ENCODE data around the gene ERC2. TPM values are rescaled to one million over a fixed set of nuclear protein-coding genes. Genes with fewer than 3 reads are reported as not detected.

The ERC2 gene
- total and polyA plus RNA-seq, 2 of the 13 experiments (the other 11 are each of a cell fraction or from before 2014, with no cell fraction given): 0.16 to 0.22 TPM

DNA sequence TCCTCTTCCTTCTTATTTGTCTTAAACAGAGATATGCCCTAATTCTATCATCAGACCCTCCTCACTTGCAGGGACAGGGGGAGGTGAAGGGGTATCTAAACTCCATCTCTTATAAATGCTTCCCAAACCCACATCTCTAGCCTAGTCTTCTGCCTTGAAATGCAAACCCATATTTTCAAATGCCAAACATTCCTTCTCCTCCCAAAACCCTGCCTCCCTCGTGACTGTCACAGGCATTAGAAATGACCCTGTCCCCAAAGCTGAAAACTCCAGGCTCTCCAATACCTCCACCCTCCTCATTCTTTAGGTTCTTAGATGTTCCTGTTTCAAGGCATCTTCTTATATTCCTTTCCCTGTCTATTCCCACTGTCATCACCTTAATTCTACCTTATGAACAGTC lies 191.0 kb downstream of the ERC2 start:
- H3K36me3 ChIP-seq (replicated peaks in 1 of 2; ENCODE audit: control insufficient read depth in 1 of 2, insufficient read depth in 2 of 2, low read length in 2 of 2): no peaks in the 10 kb centered on the region
- TF ChIP-seq FOXJ3 (CRISPR knock-in tag; IDR thresholded peaks at IDR 0.05; ENCODE audit: borderline replicate concordance) (no peak), ELF1 (CRISPR knock-in tag; IDR thresholded peaks at IDR 0.05) (no peak), KDM6A (CRISPR knock-in tag; IDR thresholded peaks at IDR 0.05; ENCODE audit: low read depth) (no peak), ZMYM3 (CRISPR knock-in tag; IDR thresholded peaks at IDR 0.05) (no peak), RFX1 (IDR thresholded peaks at IDR 0.05) (no peak)
- TF ChIP-seq, protein P1, sequence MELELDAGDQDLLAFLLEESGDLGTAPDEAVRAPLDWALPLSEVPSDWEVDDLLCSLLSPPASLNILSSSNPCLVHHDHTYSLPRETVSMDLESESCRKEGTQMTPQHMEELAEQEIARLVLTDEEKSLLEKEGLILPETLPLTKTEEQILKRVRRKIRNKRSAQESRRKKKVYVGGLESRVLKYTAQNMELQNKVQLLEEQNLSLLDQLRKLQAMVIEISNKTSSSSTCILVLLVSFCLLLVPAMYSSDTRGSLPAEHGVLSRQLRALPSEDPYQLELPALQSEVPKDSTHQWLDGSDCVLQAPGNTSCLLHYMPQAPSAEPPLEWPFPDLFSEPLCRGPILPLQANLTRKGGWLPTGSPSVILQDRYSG (CRISPR knock-in tag; IDR thresholded peaks at IDR 0.05): no peak
- H3K4me1 ChIP-seq (ENCODE audit: insufficient read depth, low read length): no peaks in the 10 kb centered on the region
- 0% methylated on average over 1 of the region's 1 CpG for WGBS (ENCODE audit: low lambda C conversion rate)
- no peak for FAIRE-seq
- ChIA-PET POLR2A (no interaction called here), CTCF (ENCODE audit: low intra/inter-chr PET ratio, low total read pairs) (no interaction called here)
- ATAC-seq: no peak
- H3K4me2 ChIP-seq (ENCODE audit: low read depth, low read length): no peak overlapping the region
- no peaks in the 10 kb centered on the region for H4K20me1 ChIP-seq (ENCODE audit: insufficient read depth, low read length)
- BruUV-seq (replicated peaks): no TSS peak
- intact Hi-C loops (cut with micrococcal nuclease; ENCODE audit: unreplicated experiment) (no loop called here), in situ Hi-C loops (cut with HindIII; ENCODE audit: extremely low pct_ligation_motif_present, low pct_unique_long_range_greater_than_20kb) (no loop called here)
- H3K4me3 ChIP-seq (replicated peaks in 1 of 3; ENCODE audit: insufficient read depth in 1 of 3, low read depth in 2 of 3, low read length in 3 of 3): no peak overlapping the region
- no peak for DNase-seq (ENCODE audit: low spot score)
- no peaks in the 10 kb centered on the region for H3K79me2 ChIP-seq (ENCODE audit: insufficient read depth, low read length)
- H3K27ac ChIP-seq (ENCODE audit: extremely low read length, insufficient read depth, low read length): no peak overlapping the region
- no peak overlapping the region for H3K9ac ChIP-seq (ENCODE audit: insufficient read depth, low read depth, low read length)
- H3K9me3 ChIP-seq (ENCODE audit: low read length): no peaks in the 10 kb centered on the region
- H2AFZ ChIP-seq (ENCODE audit: low read length): no peak overlapping the region
- H3K27me3 ChIP-seq (ENCODE audit: control insufficient read depth in 1 of 2, insufficient read depth in 2 of 2, low read length in 2 of 2): no peaks in the 10 kb centered on the region

DNA sequence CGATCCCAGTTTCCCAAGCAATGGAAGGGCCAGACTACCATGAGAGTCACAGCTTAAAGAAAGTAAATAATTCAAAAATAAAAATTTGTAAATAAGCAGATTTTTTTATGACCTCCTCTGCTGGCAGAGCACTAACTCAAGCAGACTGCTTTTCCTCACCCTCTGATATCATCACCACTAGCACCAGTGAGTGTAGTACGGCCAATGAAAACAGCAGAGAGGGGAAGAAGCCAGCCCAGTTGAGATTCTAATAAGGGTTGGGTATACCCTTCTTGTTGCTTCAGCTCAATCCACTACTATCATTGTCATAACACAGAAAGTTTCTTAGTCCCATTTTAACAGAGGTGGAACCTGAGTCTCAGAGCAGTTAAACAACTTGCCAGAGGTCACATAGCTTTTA lies 193.1 kb downstream of the ERC2 start:
- H3K9ac ChIP-seq (ENCODE audit: insufficient read depth, low read depth, low read length): no peak overlapping the region
- no peak for FAIRE-seq
- DNase-seq (ENCODE audit: low spot score): no peak
- no peaks in the 10 kb centered on the region for H3K9me3 ChIP-seq (ENCODE audit: low read length)
- no peaks in the 10 kb centered on the region for H3K4me1 ChIP-seq (ENCODE audit: insufficient read depth, low read length)
- no peak overlapping the region for H2AFZ ChIP-seq (ENCODE audit: low read length)
- H3K79me2 ChIP-seq (ENCODE audit: insufficient read depth, low read length): no peaks in the 10 kb centered on the region
- WGBS (ENCODE audit: low lambda C conversion rate): 19% methylated on average over 2 of the region's 2 CpGs
- no TSS peak for BruUV-seq (replicated peaks)
- H3K4me2 ChIP-seq (ENCODE audit: low read depth, low read length): no peak overlapping the region
- H4K20me1 ChIP-seq (ENCODE audit: insufficient read depth, low read length): no peaks in the 10 kb centered on the region
- ChIA-PET CTCF (ENCODE audit: low intra/inter-chr PET ratio, low total read pairs) (no interaction called here), POLR2A (no interaction called here)
- no peak for ATAC-seq
- no peak overlapping the region for H3K4me3 ChIP-seq (replicated peaks in 1 of 3; ENCODE audit: insufficient read depth in 1 of 3, low read depth in 2 of 3, low read length in 3 of 3)
- in situ Hi-C loops (cut with HindIII; ENCODE audit: extremely low pct_ligation_motif_present, low pct_unique_long_range_greater_than_20kb): no loop called here
- no peaks in the 10 kb centered on the region for H3K36me3 ChIP-seq (replicated peaks in 1 of 2; ENCODE audit: control insufficient read depth in 1 of 2, insufficient read depth in 2 of 2, low read length in 2 of 2)
- H3K27me3 ChIP-seq (ENCODE audit: control insufficient read depth in 1 of 2, insufficient read depth in 2 of 2, low read length in 2 of 2): no peaks in the 10 kb centered on the region
- intact Hi-C loops (cut with micrococcal nuclease; ENCODE audit: unreplicated experiment): no loop called here
- no peak overlapping the region for H3K27ac ChIP-seq (ENCODE audit: extremely low read length, insufficient read depth, low read length)
- no peak for TF ChIP-seq KLF11 (CRISPR knock-in tag; IDR thresholded peaks at IDR 0.05)
- no peak for TF ChIP-seq MEIS2 (CRISPR knock-in tag; IDR thresholded peaks at IDR 0.05)
- no peak for TF ChIP-seq TCF7 (IDR thresholded peaks at IDR 0.05; ENCODE audit: low read depth)
- TF ChIP-seq ZFP1 (CRISPR knock-in tag; IDR thresholded peaks at IDR 0.05): no peak
- TF ChIP-seq, protein P2, sequence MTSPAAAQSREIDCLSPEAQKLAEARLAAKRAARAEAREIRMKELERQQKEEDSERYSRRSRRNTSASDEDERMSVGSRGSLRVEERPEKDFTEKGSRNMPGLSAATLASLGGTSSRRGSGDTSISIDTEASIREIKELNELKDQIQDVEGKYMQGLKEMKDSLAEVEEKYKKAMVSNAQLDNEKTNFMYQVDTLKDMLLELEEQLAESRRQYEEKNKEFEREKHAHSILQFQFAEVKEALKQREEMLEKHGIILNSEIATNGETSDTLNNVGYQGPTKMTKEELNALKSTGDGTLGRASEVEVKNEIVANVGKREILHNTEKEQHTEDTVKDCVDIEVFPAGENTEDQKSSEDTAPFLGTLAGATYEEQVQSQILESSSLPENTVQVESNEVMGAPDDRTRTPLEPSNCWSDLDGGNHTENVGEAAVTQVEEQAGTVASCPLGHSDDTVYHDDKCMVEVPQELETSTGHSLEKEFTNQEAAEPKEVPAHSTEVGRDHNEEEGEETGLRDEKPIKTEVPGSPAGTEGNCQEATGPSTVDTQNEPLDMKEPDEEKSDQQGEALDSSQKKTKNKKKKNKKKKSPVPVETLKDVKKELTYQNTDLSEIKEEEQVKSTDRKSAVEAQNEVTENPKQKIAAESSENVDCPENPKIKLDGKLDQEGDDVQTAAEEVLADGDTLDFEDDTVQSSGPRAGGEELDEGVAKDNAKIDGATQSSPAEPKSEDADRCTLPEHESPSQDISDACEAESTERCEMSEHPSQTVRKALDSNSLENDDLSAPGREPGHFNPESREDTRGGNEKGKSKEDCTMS (CRISPR knock-in tag; conservative IDR thresholded peaks at IDR 0.05): no peak
- TF ChIP-seq MYNN (CRISPR knock-in tag; IDR thresholded peaks at IDR 0.05; ENCODE audit: low read depth): no peak
- TF ChIP-seq, protein P3, sequence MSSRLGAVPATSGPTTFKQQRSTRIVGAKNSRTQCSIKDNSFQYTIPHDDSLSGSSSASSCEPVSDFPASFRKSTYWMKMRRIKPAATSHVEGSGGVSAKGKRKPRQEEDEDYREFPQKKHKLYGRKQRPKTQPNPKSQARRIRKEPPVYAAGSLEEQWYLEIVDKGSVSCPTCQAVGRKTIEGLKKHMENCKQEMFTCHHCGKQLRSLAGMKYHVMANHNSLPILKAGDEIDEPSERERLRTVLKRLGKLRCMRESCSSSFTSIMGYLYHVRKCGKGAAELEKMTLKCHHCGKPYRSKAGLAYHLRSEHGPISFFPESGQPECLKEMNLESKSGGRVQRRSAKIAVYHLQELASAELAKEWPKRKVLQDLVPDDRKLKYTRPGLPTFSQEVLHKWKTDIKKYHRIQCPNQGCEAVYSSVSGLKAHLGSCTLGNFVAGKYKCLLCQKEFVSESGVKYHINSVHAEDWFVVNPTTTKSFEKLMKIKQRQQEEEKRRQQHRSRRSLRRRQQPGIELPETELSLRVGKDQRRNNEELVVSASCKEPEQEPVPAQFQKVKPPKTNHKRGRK (CRISPR knock-in tag; IDR thresholded peaks at IDR 0.05): no peak
- TF ChIP-seq HNF4G (IDR thresholded peaks at IDR 0.05; ENCODE audit: borderline replicate concordance, low read depth, low read length): no peak
- TF ChIP-seq HNF4G (CRISPR knock-in tag; IDR thresholded peaks at IDR 0.05; ENCODE audit: borderline replicate concordance, low read depth): no peak
- TF ChIP-seq KDM5B (CRISPR knock-in tag; IDR thresholded peaks at IDR 0.05; ENCODE audit: borderline replicate concordance): no peak
- TF ChIP-seq ZNF557 (CRISPR knock-in tag; IDR thresholded peaks at IDR 0.05): no peak
- no peak for TF ChIP-seq ZNF292 (CRISPR knock-in tag; IDR thresholded peaks at IDR 0.05; ENCODE audit: borderline replicate concordance, low read depth)
